Mesenchymal stem cell (in vitro differentiated cells and primary cell): ENCODE data around the gene PCNX2.

Experiments
- DNase-seq: peaks from one replicate; pipeline ENCODE4 v3.0.0-alpha.2; 2013
- H2AFZ ChIP-seq: one replicate; pipeline ENCODE4 v1.6.1; 2013; ENCODE audit warnings: low read depth, mild to moderate bottlenecking, control low read depth, inconsistent platforms, low read length, moderate library complexity
- H2AK5ac ChIP-seq: 2 replicates; pipeline ENCODE4 v1.6.1; 2013; ENCODE audit warnings: low read length, moderate library complexity, mild to moderate bottlenecking, inconsistent platforms; ENCODE audit not compliant: severe bottlenecking
- H2BK120ac ChIP-seq: one replicate; pipeline ENCODE4 v1.6.1; 2013; ENCODE audit warnings: low read depth, mild to moderate bottlenecking, inconsistent platforms, low read length, moderate library complexity
- H2BK12ac ChIP-seq, 2 experiments: one replicate each; pipeline ENCODE4 v1.6.1; 2013; ENCODE audit warnings: inconsistent platforms in 2 of 2, low read length in 2 of 2, mild to moderate bottlenecking in 2 of 2, moderate library complexity in 2 of 2, control low read depth in 1 of 2
- H2BK15ac ChIP-seq: one replicate; pipeline ENCODE4 v1.6.1; 2013; ENCODE audit warnings: mild to moderate bottlenecking, low read depth, inconsistent platforms; ENCODE audit not compliant: poor library complexity, severe bottlenecking
- H2BK5ac ChIP-seq: 2 replicates; pipeline ENCODE4 v1.6.1; 2013; ENCODE audit warnings: low read depth, mild to moderate bottlenecking, low read length, control low read depth, inconsistent platforms; ENCODE audit not compliant: poor library complexity, severe bottlenecking
- H3K14ac ChIP-seq, 2 experiments: one replicate each; pipeline ENCODE4 v1.6.1; 2013; ENCODE audit warnings: inconsistent platforms in 2 of 2, low read length in 2 of 2, control low read depth in 1 of 2, mild to moderate bottlenecking in 1 of 2, moderate library complexity in 1 of 2
- H3K18ac ChIP-seq, 2 experiments: one replicate each; pipeline ENCODE4 v1.6.1; 2013; ENCODE audit warnings: inconsistent platforms in 2 of 2, low read length in 2 of 2, control low read depth in 1 of 2, low read depth in 1 of 2, mild to moderate bottlenecking in 1 of 2
- H3K23ac ChIP-seq, 2 experiments: one replicate each; pipeline ENCODE4 v1.6.1; 2013; ENCODE audit warnings: inconsistent platforms in 2 of 2, low read length in 2 of 2, mild to moderate bottlenecking in 2 of 2, moderate library complexity in 2 of 2, control low read depth in 1 of 2
- H3K27ac ChIP-seq: 2 replicates; pipeline ENCODE4 v1.5.1; 2013; ENCODE audit warnings: mild to moderate bottlenecking, moderate library complexity, low read length, control low read depth, inconsistent platforms; ENCODE audit not compliant: poor library complexity, severe bottlenecking
- H3K27me3 ChIP-seq, 2 experiments: 2 replicates each; pipeline versions ENCODE4 v1.6.1 to v1.7.0; 2013; ENCODE audit warnings: low read length in 2 of 2, mild to moderate bottlenecking in 2 of 2, moderate library complexity in 2 of 2, control low read depth in 1 of 2, inconsistent platforms in 1 of 2; ENCODE audit not compliant: control insufficient read depth in 1 of 2, insufficient read depth in 1 of 2
- H3K36me3 ChIP-seq, 2 experiments: 2 replicates each; pipeline versions ENCODE4 v1.6.1 to v1.7.0; 2013; ENCODE audit warnings: low read length in 2 of 2, control low read depth in 1 of 2, inconsistent platforms in 1 of 2, low read depth in 1 of 2, mild to moderate bottlenecking in 1 of 2; ENCODE audit not compliant: insufficient read depth in 2 of 2, control insufficient read depth in 1 of 2
- H3K4ac ChIP-seq, 2 experiments: one replicate each; pipeline ENCODE4 v1.6.1; 2013; ENCODE audit warnings: inconsistent platforms in 2 of 2, low read length in 2 of 2, mild to moderate bottlenecking in 2 of 2, moderate library complexity in 2 of 2, control low read depth in 1 of 2, low read depth in 1 of 2
- H3K4me1 ChIP-seq: 2 replicates; pipeline ENCODE4 v1.6.1; 2013; ENCODE audit warnings: low read depth, low read length, control low read depth; ENCODE audit not compliant: control insufficient read depth, insufficient read depth
- H3K4me2 ChIP-seq: 2 replicates; pipeline ENCODE4 v1.6.1; 2013; ENCODE audit warnings: low read length, mild to moderate bottlenecking, inconsistent platforms; ENCODE audit not compliant: poor library complexity, severe bottlenecking
- H3K4me3 ChIP-seq, 2 experiments: 2 replicates each; pipeline versions ENCODE4 v1.5.1 to v1.7.0; 2013; ENCODE audit warnings: low read length in 2 of 2, mild to moderate bottlenecking in 2 of 2, control low read depth in 1 of 2, low read depth in 1 of 2; ENCODE audit not compliant: insufficient read depth in 1 of 2
- H3K79me1 ChIP-seq: replicated peaks from 2 replicates; pipeline ENCODE4 v1.6.1; 2013; ENCODE audit warnings: mild to moderate bottlenecking, control low read depth, low read length, inconsistent platforms; ENCODE audit not compliant: poor library complexity, severe bottlenecking
- H3K9ac ChIP-seq: 2 replicates; pipeline ENCODE4 v1.7.0; 2013; ENCODE audit warnings: mild to moderate bottlenecking, low read length, moderate library complexity
- H3K9me3 ChIP-seq: 2 replicates; pipeline ENCODE4 v1.7.0; 2013; ENCODE audit warnings: mild to moderate bottlenecking, low read length; ENCODE audit not compliant: control insufficient read depth
- H4K8ac ChIP-seq: one replicate; pipeline ENCODE4 v1.6.1; 2013; ENCODE audit warnings: inconsistent platforms, mild to moderate bottlenecking, low read length, moderate library complexity
- H4K91ac ChIP-seq: one replicate; pipeline ENCODE4 v1.6.1; 2013; ENCODE audit warnings: mild to moderate bottlenecking, low read length, inconsistent platforms
- WGBS: methylation state at CpG from one replicate; pipeline ENCODE4 v1.1.7; 2013; ENCODE audit warnings: mixed read lengths; 5-methylcytosine and 5-hydroxymethylcytosine counted together

Gene PCNX2

DNA sequence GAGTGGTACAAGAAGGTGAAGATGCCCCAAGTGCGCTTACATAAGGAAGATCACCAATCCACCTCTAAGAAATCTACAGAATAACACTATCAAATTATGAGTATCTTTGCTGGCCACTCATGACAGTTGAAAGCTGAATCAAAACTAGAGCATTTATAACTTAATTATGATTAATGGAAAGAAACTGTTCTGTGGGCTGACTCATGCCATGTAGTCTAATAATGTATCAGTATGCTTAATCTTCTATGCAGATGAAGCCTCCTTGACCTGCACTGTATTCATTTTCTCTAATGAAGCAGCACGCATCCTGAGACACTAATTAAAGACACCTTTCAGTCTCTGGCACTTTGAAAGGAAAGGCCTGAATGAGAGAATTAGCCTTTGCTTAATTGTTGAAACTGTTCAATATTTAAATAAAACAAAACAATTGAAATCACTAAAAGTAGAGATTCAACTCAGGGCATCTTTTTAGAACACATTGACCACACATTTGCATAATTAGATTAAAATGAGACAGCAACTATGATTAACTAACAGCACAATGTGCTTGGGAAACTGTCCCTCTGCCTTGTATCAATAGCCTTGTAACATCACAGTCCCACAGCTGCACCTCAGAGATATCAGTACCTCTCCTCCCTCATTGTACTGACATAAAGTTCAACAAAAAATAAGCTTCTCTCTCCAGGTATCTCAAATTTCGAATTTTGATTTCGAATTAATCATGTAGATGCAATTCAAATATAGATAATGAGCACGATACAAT lies 239.5 kb downstream of the PCNX2 start:
- Histone ChIP-seq H3K4me2 (no peak overlapping the region), H4K91ac (no peak overlapping the region), H3K18ac (no peak overlapping the region), H2BK120ac (no peak overlapping the region), H3K27me3 (no peaks in the 10 kb centered on the region), H3K23ac (no peak overlapping the region), H2AFZ (no peak overlapping the region), H3K36me3 (peaks cover 11 to 42% of the 10 kb centered on the region in 2 experiments), H3K4me1 (peaks cover 2% of the 10 kb centered on the region), H3K14ac (no peak overlapping the region), H3K9ac (no peak overlapping the region), H4K8ac (no peak overlapping the region), H2BK15ac (no peak overlapping the region), H2AK5ac (no peak overlapping the region), H3K79me1 (peaks cover 5% of the 10 kb centered on the region), H3K9me3 (no peaks in the 10 kb centered on the region), H3K4ac (no peak overlapping the region), H2BK5ac (no peak overlapping the region), H3K4me3 (no peak overlapping the region), H3K27ac (no peak overlapping the region), H2BK12ac (no peak overlapping the region)
- DNase-seq = no peak
- WGBS = 98% methylated on average over 4 of the region's 5 CpGs

DNA sequence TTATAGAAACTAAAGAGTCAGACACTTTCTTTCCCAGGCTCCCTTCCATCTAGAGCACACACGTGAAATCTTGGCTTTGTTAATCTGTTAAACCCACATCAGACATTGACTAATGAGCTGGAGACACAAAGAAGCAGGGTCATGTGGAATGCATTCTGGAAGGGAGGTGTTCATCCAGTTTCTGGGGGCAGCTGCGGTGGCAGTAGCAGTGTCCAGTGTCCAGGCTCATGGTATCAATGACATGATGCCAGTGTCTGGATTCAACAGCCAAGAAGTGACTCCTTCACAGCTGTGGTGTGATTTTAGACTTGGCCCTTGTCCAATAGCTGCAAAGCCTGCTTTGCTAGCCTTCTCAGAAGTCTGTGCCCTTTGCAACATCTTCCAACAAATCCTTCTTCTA lies 249.9 kb downstream of the PCNX2 start:
- Histone ChIP-seq H2BK5ac (no peak overlapping the region), H2AFZ (no peak overlapping the region), H3K4me3 (no peak overlapping the region), H3K4me2 (no peak overlapping the region), H3K9me3 (peaks cover 4% of the 10 kb centered on the region), H3K27ac (no peak overlapping the region), H2AK5ac (no peak overlapping the region), H3K79me1 (peaks cover 4% of the 10 kb centered on the region), H3K9ac (no peak overlapping the region), H3K23ac (no peak overlapping the region), H2BK120ac (no peak overlapping the region), H3K36me3 (peaks cover 0 to 17% of the 10 kb centered on the region in 2 experiments), H3K18ac (no peak overlapping the region), H3K4me1 (peaks cover 2% of the 10 kb centered on the region), H3K27me3 (no peaks in the 10 kb centered on the region), H2BK15ac (no peak overlapping the region), H2BK12ac (no peak overlapping the region), H4K8ac (no peak overlapping the region), H4K91ac (no peak overlapping the region), H3K14ac (no peak overlapping the region), H3K4ac (no peak overlapping the region)
- DNase-seq = no peak
- WGBS = 95% methylated on average over 1 of the region's 2 CpGs

DNA sequence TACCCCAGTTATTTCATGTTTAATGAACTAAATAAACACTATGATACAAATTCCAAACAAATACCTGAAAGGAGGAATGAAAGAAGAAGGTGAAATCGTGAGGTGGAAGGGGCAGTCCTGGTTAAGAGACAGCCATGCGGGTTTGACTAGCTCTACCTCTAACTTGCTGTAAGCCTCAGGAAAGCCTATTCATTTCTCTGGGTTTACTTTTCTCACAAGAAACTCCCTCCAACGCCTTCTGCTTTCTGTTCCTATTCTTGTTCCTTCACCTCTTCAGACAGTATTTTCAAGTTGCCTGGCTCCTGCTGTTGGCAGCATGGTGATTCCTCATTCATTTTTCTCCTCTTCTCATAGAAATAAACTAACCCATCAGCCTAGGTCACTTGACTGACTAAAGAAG lies 252.7 kb downstream of the PCNX2 start:
- no peak overlapping the region for H3K4ac ChIP-seq
- no peaks in the 10 kb centered on the region for H3K27me3 ChIP-seq
- no peak overlapping the region for H3K23ac ChIP-seq
- H3K36me3 ChIP-seq = peaks cover 0 to 17% of the 10 kb centered on the region in 2 experiments
- no peak overlapping the region for H3K18ac ChIP-seq
- no peak overlapping the region for H4K8ac ChIP-seq
- no peak overlapping the region for H2BK120ac ChIP-seq
- H2AFZ ChIP-seq = no peak overlapping the region
- DNase-seq = no peak
- no peak overlapping the region for H3K4me3 ChIP-seq
- no peak overlapping the region for H3K14ac ChIP-seq
- H2BK15ac ChIP-seq = no peak overlapping the region
- no peak overlapping the region for H2BK5ac ChIP-seq
- H3K27ac ChIP-seq = no peak overlapping the region
- no peak overlapping the region for H2AK5ac ChIP-seq
- peaks cover 2% of the 10 kb centered on the region for H3K4me1 ChIP-seq
- no peaks in the 10 kb centered on the region for H3K9me3 ChIP-seq
- H4K91ac ChIP-seq = no peak overlapping the region
- no peak overlapping the region for H3K9ac ChIP-seq
- no peak overlapping the region for H3K4me2 ChIP-seq
- H2BK12ac ChIP-seq = no peak overlapping the region
- peaks cover 6% of the 10 kb centered on the region for H3K79me1 ChIP-seq
- 99% methylated on average over 3 of the region's 3 CpGs for WGBS

DNA sequence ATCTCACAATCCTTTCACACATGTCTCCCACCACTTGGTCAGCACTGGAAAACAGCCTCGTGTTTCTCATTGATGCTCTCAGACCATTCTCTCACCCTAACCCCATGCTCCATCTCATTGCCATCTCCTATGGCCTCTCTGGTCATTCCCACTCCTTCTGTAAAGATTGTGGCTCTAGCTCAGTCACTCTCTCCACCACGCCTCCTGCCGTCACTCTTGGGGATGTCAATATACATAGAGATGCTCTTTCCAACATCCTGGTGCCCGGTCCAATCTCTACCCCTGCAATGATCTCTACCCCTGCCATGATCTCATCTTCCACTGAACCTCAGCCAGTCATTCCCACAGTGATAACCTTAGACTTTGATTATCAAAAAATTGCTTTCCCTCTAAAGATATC lies 255.0 kb downstream of the PCNX2 start:
- no peaks in the 10 kb centered on the region for H3K9me3 ChIP-seq
- H2BK15ac ChIP-seq = no peak overlapping the region
- no peak overlapping the region for H3K23ac ChIP-seq
- H4K91ac ChIP-seq = no peak overlapping the region
- peaks cover 0 to 7% of the 10 kb centered on the region in 2 experiments for H3K36me3 ChIP-seq
- no peak overlapping the region for H2AFZ ChIP-seq
- H3K4ac ChIP-seq = no peak overlapping the region
- H2BK5ac ChIP-seq = no peak overlapping the region
- no peak overlapping the region for H3K9ac ChIP-seq
- no peak for DNase-seq
- no peaks in the 10 kb centered on the region for H3K27me3 ChIP-seq
- no peak overlapping the region for H2BK12ac ChIP-seq
- H3K27ac ChIP-seq = no peak overlapping the region
- H3K18ac ChIP-seq = no peak overlapping the region
- no peak overlapping the region for H3K4me2 ChIP-seq
- H3K4me3 ChIP-seq = no peak overlapping the region
- H2BK120ac ChIP-seq = no peak overlapping the region
- no peak overlapping the region for H2AK5ac ChIP-seq
- H4K8ac ChIP-seq = no peak overlapping the region
- H3K79me1 ChIP-seq = peaks cover 3% of the 10 kb centered on the region
- WGBS = 99% methylated on average over 4 of the region's 4 CpGs
- H3K14ac ChIP-seq = no peak overlapping the region
- H3K4me1 ChIP-seq = no peaks in the 10 kb centered on the region
